ENCODE measurements around the gene OR11H6.
"Not testable (repeated sequence)": the region's sequence is repeated elsewhere in the genome, so short reads cannot be mapped to it uniquely, and the experiment has no call there.

Gene OR11H6

DNA sequence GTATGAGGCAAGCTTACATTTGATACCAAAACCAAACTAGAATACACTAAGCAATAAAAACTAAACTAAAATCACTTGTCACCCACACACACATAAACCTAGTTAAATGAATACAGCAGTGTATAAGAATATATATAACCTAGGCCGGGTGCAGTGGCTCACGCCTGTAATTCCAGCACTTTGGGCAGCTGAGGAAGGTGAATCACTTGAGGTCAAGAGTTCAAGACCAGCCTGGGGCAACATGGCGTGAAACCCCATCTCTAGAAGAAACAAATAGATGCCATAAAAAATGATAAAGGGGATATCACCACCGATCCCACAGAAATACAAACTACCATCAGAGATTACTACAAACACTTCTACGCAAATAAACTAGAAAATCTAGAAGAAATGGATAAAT is 40.9 kb downstream of the OR11H6 start:
- not testable (repeated sequence) for DNase-seq

DNA sequence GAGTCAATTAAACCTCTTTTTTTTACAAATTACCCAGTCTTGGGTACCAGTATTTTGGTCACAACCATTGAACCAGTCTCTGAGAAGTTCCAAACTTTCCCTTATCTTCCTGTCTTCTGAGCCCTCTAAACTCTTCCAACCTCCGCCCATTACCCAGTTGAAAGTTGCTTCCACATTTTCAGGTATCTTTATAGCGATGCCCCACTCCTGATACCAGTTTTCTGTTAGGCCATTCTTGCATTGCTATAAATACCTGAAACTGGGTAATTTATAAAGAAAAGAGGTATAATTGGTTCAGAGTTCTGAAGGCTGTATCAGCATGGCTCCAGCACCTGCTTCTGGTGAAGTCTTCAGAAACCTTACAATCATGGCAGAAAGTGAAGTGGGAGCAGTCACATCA is 50.6 kb downstream of the OR11H6 start:
- no peak for DNase-seq

All from C1 segment of cervical spinal cord (tissue), 14 donors.